Midbrain (tissue), 1 donor: Measurements from ENCODE around the gene HES1.

Source experiments
- DNase-seq: peaks from one replicate; lab custom pipeline; 2025; lab: John Stamatoyannopoulos, UW

HES1 gene

DNA sequence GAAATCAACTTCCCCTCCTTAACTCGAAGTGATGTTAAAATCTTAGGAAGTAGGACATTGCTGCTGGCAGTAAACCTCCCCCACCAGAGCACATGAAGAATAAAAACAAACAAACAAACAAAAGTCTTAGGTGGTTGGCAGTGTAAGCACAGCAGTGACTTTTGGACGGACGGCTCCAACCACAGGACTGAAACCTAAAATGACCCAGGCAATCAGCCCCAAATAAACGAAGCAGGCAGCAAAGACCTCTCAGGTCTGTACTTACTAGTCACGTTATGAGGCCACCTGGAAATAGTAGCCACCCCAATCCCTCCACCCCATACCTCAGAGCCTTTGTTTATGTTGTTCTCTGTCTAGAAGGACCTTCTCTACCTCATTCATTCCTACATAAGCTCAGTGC is 33.5 kb upstream of the HES1 start:
- DNase-seq: no peak

- no peak for DNase-seq
These were observed 32.4 kb upstream of the HES1 start for GRCh38 chr3:194103505-194103904.

DNA sequence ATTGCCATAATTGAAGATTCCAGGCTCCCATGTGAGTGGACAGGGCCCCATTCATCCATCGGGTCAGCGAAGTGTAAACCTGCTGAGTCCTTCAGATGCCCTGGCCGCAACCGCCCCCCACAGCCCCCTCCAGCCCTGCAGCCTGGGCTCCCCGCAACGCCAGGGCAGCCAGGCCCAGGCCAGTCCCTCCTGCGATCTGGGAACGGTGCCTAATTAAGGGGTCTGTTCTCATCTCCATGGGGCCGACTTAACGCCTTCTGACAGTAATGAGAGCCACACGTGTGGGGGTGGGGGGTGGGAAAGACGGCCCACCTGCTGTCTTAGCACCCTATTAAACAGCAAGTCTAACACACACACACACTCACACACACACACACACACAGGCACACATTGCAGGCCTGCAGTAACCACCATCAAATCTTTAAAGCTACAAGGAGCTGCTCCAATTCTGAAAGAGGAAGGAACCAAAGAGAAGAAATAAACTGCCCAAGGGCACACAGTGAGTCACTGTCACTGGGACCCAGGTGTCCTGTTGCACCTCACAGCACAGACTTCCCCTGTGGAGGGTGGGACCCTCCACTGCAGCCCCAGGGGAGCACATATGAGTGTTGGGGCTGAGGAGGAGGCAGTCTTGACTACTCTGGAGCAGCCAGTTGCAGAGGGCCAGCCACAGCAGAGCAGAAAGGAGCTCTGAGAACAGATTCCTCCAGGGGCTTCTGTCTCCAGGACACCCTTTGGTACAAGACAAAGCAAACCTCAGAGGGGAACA is 31.8 kb upstream of the HES1 start:
- DNase-seq: no peak

GRCh38 chr3:194105292-194105691 is 30.7 kb upstream of the HES1 start:
- DNase-seq: no peak

DNA sequence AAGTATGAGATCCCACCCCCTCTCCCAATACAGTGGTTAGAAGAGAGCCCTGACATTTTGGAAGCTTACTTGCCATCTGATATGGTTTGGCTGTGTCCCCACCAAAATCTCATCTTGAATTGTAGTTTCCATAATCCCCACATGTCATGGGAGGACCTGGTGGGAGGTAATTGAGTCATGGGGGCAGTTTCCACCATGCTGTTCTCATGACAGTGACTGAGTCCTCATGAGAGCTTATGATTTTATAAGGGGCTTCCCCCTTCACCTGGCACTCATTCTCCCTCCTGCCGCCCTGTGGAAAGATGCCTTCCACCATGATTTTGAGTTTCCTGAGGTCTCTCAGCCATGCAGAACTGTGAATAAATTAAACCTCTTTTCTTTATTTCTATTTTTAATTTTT is 28.8 kb upstream of the HES1 start:
- no peak for DNase-seq

DNA sequence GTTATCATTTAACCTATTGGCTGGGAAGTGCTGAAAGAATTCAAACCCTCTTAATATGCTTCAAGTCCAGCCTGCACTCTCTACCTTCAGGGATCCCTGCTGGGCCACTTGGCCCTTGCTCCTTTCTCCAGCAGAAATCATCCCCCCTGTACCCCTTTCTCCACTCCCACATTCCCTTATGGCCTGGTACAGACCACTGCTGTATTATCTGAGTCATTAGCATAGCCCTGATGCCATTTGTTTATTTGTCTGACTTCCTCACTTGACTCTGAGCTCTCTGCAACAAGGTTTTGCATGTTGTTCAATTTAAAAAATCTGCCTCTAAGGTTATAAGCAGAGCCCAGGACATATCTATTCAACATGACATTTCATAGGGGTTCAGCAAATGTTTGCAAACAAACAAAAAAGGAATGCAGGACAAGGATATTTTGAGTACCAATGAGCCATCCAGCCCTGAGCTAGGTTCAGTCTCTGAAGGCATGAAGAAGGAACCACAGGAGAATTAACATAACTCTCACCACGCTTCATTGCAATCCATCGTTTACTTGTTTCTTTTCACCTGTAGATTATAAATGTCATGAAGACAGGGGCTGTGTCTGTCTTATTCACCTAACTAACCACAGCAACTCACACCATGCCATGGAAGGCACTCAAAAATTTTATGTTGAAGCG is 26.6 kb upstream of the HES1 start:
- no peak for DNase-seq

DNA sequence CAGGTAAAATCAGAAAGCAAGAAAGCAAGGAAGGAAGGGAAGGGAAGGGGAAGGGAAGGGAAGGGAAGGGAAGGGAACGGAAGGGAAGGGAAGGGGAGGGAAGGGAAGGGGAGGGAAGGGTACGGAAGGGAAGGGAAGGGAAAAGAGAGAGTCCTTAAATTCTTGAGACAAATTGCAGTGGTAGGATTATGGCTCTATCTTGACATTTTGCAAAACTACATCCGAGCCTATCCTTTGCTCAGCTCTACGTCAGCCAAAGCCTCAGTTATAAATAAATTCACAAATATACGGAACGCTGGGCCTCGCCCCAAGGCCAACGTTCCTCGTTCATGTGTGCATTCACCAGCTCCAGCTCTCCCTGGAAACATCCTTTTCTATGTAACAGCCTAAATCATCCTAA is 25.5 kb upstream of the HES1 start:
- no peak for DNase-seq

GRCh38 chr3:194111336-194111735 is 24.6 kb upstream of the HES1 start:
- no peak for DNase-seq

DNA sequence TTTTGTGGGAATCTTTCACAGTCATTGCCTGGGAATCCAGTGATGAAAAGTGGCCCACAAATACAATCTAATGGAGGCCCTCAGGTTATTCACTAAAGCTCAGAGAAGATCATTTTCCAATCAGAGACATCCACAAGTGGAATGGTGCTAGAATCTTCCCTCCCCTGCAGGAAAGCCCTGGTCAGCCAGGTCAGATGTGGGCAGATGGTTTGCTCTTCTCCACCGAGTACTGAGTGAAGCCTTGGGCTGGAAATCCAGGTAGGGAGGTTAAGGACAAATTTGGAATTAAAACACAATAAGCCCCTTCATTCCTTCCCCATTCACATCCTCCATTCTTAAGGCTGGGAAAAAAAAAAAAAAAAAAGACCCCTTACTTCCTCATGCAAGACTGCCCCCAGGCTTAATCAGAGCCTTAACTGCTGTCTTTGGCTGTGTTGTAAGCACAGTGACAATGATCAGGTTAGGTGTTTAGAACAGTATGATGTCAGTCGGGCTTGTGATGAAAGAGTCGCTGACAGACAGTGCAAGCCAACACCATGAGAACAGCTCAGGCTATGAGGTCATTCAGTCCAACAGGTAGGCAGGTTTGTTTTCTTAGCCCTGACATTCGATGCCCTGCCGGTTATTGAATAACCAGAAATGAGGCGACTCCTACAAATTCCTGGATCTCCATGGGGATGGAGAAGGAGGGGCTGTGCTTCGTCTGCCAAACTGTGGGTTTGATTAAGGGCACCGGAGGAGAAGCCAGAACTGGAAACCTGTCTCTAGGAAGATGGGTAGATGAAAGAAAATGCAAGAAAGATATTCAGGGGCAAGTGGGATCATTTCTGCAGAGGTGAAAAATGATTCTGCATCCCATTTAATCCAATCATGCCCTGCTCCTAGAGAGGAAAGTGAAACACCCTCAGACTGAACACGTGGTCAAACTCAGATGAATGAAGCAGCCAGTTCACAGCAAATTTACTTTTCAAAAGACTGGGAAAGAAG is 23.5 kb upstream of the HES1 start:
- no peak for DNase-seq

DNA sequence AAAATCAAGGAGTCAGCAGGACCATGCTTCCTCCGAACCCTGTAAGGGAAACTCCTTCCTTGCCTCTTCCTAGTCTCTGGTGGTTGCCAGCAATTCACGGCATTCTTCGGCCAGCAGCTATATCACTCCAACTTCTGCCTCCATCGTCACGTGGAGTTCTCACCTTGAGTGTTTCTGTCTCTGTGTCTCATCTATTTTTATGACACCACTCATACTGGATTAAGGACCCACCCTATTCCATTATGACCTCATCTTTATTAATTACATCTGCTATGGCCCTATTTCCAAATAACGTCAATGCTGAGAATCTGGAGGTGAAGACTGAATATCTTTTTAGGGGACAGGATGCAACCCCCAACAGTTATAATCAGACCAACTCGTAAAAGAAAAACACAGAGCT is 21.8 kb upstream of the HES1 start:
- DNase-seq: no peak

GRCh38 chr3:194117104-194117845 is 18.7 kb upstream of the HES1 start:
- DNase-seq: no peak

GRCh38 chr3:194118920-194119319 is 17.0 kb upstream of the HES1 start:
- DNase-seq: no peak

GRCh38 chr3:194119831-194120590 is 15.9 kb upstream of the HES1 start:
- no peak for DNase-seq

DNA sequence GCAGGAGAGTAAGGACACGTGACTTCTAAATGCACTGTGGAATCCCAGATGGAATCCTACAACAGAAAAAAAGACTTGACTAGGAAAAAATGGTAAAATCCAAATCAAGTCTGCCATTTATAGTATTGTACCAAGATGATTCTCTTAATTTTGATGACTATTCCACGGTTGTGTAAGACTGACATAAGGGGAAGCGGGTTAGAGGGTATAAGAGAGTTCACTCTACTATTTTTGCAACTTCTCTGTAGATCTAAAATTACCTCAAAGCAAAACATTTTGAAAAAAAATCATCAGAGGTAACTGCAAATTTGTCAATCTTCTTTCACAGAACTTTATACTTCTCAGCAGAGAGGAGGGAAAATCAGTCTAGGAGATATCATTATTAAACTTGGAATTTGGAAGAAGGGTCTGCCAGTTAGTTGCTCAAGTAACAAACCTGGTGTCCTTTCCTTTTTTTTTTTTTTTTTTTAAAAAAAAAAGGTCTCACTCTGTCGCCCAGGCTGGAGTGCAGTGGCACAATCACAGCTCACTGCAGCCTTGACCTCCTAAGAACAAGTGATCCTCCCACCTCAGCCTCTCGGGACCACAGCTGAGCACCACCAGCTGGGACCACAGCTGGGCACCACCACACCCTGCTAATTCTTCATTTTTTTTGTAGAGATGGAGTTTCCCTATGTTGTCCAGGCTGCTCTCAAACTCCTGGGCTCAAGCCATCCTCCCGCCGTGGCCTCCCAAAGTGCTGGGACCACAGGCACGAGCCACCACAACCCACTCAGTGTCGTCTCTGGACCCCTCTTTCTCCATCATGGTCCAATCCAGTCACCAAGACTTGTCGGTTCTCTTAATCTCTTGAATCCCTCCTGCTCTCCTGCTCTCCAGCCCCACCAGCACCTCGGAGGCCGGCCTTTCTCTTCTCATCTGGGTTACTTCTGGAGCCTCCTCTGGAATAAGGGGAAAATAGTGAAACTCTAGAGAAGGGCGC is 14.9 kb upstream of the HES1 start:
- no peak for DNase-seq

GRCh38 chr3:194121891-194122631 is 13.9 kb upstream of the HES1 start:
- DNase-seq: no peak

- DNase-seq: no peak
These were observed 12.2 kb upstream of the HES1 start for GRCh38 chr3:194123726-194124125.

DNA sequence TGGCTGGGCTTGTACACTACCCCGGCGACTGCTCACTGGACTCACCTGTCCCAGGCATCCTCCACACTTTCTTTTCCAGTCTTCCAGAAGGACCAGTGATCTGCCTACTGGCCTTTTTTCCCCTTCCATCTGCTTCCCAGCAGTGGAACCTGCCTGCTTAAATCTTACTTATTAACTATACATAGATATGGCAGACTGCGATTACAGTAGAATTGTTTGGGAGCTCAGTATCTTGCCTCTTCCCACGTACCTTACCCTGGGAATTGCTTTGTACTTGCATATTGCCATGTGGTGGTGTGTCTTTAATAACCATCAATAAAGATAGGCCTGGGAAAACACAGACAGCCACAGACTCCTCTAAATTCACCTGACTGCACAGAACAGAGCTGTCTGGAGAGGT is 11.8 kb upstream of the HES1 start:
- no peak for DNase-seq

GRCh38 chr3:194125442-194125841 is 10.5 kb upstream of the HES1 start:
- DNase-seq: no peak

DNA sequence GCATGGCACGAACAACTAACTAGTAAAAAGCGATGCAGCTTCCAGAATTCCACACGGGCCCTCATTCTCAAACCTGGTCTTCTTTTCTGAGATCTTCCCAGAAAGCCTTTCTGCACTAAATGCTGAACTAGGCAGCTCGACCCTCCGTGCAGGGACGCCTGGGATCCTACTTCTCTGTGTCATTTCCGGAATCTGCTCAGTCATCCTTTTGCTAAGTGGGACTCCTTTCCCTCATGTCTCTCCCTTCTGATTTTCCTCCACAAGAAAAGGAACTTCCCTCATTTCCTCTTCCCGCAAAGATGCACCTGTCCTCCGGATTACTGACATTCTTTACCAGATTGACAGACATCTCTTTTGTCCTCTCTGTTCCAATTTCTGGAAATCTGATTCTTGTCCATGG is 9.2 kb upstream of the HES1 start:
- DNase-seq: no peak
